ENCODE measurements around the gene DENND4A. TPM values are rescaled to one million over a fixed set of nuclear protein-coding genes. Genes with fewer than 3 reads are reported as not detected.

The DENND4A gene
- polyA plus RNA-seq, 2 of the 4 experiments (the other 2 are of a cell fraction) = 5.6 to 16.8 TPM

DNA sequence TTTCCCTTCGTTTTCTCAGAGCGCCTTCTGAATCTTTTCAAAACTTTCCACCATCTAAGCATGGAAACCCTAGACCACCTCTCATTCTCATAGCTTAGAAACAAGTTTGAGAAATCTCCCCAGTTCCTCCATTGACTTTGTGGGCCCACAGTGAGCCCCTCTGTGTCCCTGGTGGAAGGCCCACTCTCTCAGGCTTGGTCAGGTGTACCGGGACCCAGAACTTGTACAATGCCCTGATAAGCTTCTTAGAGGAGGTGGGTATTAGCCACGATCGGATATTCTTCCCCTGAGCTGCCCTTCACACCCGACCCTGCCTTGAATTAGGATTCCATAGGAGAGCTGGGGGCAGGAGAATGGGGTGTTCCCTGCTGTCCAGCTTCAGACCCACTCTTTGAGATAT is 170.5 kb downstream of the DENND4A start, which contains the start of gene SLC24A1:
Gene SLC24A1, plus strand, starts transcription at position 301 of the 400 bp plus-strand sequence. CDS start 2,143 bp downstream, outside the sequence.
- Histone ChIP-seq H3K4me2 (no peak within 1 kb of the TSS), H3K4me1 (no peaks in the 10 kb centered on the region), H3K9me3 (no peaks in the 10 kb centered on the region), H3K27ac (no peak within 1 kb of the TSS), H3K4me3 (no peak within 1 kb of the TSS)
- no peak for TF ChIP-seq TFCP2L1 (CRISPR knock-in tag; IDR thresholded peaks at IDR 0.05)
- no peak for TF ChIP-seq MYC (IDR thresholded peaks at IDR 0.05; ENCODE audit: borderline replicate concordance, low read length)
- no peak for TF ChIP-seq ESRRA (IDR thresholded peaks at IDR 0.05; ENCODE audit: borderline replicate concordance, low read length)
- TF ChIP-seq, protein P1, sequence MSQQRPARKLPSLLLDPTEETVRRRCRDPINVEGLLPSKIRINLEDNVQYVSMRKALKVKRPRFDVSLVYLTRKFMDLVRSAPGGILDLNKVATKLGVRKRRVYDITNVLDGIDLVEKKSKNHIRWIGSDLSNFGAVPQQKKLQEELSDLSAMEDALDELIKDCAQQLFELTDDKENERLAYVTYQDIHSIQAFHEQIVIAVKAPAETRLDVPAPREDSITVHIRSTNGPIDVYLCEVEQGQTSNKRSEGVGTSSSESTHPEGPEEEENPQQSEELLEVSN (IDR thresholded peaks at IDR 0.05; ENCODE audit: borderline replicate concordance, low read depth) = no peak
- TF ChIP-seq, protein P2, sequence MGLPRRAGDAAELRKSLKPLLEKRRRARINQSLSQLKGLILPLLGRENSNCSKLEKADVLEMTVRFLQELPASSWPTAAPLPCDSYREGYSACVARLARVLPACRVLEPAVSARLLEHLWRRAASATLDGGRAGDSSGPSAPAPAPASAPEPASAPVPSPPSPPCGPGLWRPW (IDR thresholded peaks at IDR 0.05) = no peak
- no peak for TF ChIP-seq MAFK (IDR thresholded peaks at IDR 0.05; ENCODE audit: partially characterized antibody)
- ChIA-PET POLR2A (interaction anchor here (1.6 kb wide), 1 partner anchor 11 kb away, joined by 8 read pairs; the partner anchor contains the start of gene INTS14), CTCF (interaction anchor here (0.7 to 9.8 kb wide), 6 partner anchors 9 to 241 kb away, joined by 3 to 106 read pairs (median 3); partner anchors contain the start of gene INTS14)
- FAIRE-seq = no peak
- DNase-seq (ENCODE audit: low read depth in 1 of 2, low spot score in 1 of 2) = no peak
- 75% methylated on average over 6 of the region's 6 CpGs for WGBS (ENCODE audit: missing lambda C conversion rate)
- ATAC-seq = no peak

DNA sequence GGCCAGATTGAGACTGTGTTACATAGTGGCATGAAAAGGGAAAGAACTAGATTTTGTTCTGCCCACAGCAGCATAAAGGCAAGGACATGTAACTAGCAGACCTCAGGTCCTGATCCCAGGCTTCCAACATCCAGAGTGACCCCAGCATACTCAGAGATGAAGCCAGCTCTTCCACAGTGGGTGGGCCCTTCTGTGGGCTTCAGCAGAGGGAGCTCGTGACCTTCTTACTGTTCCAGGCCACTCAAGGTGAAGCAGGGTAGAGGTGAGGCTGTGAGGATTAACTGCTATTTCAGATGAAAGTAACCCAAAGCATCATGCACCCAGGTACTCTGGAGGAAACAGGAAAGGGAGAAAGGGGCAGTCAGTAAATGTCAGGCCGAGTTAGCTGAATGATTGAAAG is 171.3 kb downstream of the DENND4A start:
- Histone ChIP-seq H3K27ac (no peak overlapping the region), H3K4me3 (no peak overlapping the region), H3K9me3 (no peaks in the 10 kb centered on the region), H3K4me2 (no peak overlapping the region), H3K4me1 (no peaks in the 10 kb centered on the region)
- CTCF ChIA-PET = interaction anchor here (0.5 to 9.8 kb wide), 7 partner anchors 9 to 242 kb away, joined by 3 to 106 read pairs (median 3); partner anchors contain the start of gene INTS14
- no peak for DNase-seq (ENCODE audit: low read depth in 1 of 2, low spot score in 1 of 2)
- 60% methylated on average over 2 of the region's 2 CpGs for WGBS (ENCODE audit: missing lambda C conversion rate)
- TF ChIP-seq, protein P1 (IDR thresholded peaks at IDR 0.05; ENCODE audit: borderline replicate concordance, low read depth) = no peak
- TF ChIP-seq, protein P2 (IDR thresholded peaks at IDR 0.05) = no peak
- TF ChIP-seq GATA3 (IDR thresholded peaks at IDR 0.05; ENCODE audit: borderline replicate concordance) (no peak), TP53 (CRISPR knock-in tag; IDR thresholded peaks at IDR 0.05) (no peak), RAD21 (conservative IDR thresholded peaks at IDR 0.05 in 1 of 2, IDR thresholded peaks at IDR 0.05 in 1 of 2) (0 out of 5 replicates have a peak, but pooled peaks of 1 of the 2 experiments have one; percentile 13)
- TF ChIP-seq, protein P3, sequence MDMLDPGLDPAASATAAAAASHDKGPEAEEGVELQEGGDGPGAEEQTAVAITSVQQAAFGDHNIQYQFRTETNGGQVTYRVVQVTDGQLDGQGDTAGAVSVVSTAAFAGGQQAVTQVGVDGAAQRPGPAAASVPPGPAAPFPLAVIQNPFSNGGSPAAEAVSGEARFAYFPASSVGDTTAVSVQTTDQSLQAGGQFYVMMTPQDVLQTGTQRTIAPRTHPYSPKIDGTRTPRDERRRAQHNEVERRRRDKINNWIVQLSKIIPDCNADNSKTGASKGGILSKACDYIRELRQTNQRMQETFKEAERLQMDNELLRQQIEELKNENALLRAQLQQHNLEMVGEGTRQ (IDR thresholded peaks at IDR 0.05) = no peak
- peak; percentile 33 to 57; a peak in 2 of 6 replicates for ATAC-seq
- POLR2A ChIA-PET = interaction anchor here (0.5 kb wide), 1 partner anchor 699 kb away, joined by 6 read pairs; no protein-coding TSS in a partner anchor
- no peak for FAIRE-seq

DNA sequence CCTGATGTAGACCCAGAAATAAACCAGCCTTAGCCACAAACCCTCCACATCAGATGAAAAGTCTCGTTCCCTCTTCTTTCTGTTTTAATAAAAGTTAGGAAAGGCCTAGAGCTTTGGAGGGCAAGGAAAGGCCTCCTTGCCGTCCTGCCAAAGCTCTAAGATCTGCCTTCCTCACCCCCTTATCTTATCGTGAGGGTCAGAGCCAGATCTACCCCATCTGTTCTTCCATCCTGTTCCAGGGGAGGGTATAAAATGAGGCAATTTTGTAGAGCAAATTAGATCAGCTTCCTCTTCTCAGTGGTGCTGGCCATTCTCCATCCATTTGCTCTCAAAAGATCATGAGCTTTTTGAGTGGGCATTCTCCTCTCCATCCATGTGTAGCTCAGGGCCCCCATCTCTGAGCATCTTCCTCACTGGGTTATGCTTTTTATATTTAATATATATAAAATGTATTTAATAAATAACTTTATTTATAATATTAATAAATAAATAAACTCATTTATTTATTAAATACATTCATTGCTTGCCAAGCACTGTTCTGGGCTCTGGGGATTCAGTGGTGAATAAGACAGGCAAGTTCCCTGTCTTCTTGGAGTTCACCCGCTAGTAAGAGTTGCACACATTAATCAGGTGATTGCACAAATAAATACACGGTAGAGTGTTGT is 172.3 kb downstream of the DENND4A start:
- Histone ChIP-seq H3K4me3 (no peak overlapping the region), H3K4me1 (no peaks in the 10 kb centered on the region), H3K4me2 (no peak overlapping the region), H3K9me3 (no peaks in the 10 kb centered on the region), H3K27ac (no peak overlapping the region)
- no peak for FAIRE-seq
- TF ChIP-seq MYC (IDR thresholded peaks at IDR 0.05; ENCODE audit: borderline replicate concordance, low read length) (no peak), ZSCAN20 (CRISPR knock-in tag; IDR thresholded peaks at IDR 0.05) (no peak), KDM1A (IDR thresholded peaks at IDR 0.05; ENCODE audit: low read depth) (no peak)
- TF ChIP-seq, protein P4, sequence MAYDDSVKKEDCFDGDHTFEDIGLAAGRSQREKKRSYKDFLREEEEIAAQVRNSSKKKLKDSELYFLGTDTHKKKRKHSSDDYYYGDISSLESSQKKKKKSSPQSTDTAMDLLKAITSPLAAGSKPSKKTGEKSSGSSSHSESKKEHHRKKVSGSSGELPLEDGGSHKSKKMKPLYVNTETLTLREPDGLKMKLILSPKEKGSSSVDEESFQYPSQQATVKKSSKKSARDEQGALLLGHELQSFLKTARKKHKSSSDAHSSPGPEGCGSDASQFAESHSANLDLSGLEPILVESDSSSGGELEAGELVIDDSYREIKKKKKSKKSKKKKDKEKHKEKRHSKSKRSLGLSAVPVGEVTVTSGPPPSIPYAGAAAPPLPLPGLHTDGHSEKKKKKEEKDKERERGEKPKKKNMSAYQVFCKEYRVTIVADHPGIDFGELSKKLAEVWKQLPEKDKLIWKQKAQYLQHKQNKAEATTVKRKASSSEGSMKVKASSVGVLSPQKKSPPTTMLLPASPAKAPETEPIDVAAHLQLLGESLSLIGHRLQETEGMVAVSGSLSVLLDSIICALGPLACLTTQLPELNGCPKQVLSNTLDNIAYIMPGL (CRISPR knock-in tag; IDR thresholded peaks at IDR 0.05; ENCODE audit: borderline replicate concordance) = no peak
- POLR2A ChIA-PET = interaction anchor here (1.3 kb wide), 1 partner anchor 9 kb away, joined by 9 read pairs; the partner anchor contains the start of gene INTS14
- 78% methylated on average over 5 of the region's 5 CpGs for WGBS (ENCODE audit: missing lambda C conversion rate)
- no peak for DNase-seq (ENCODE audit: low read depth in 1 of 2, low spot score in 1 of 2)
- CTCF ChIA-PET = interaction anchor here (1.1 to 1.8 kb wide), 2 partner anchors 9 to 10 kb away, joined by 3 to 4 read pairs; partner anchors contain the start of gene INTS14
- ATAC-seq = no peak
